CD14-positive monocyte (primary cell): ENCODE results near the gene C1QTNF9. TPM values are rescaled to one million over a fixed set of nuclear protein-coding genes. Genes with fewer than 3 reads are reported as not detected.

ENCODE experiments used
- DNase-seq, 3 donors: peaks; one replicate each; pipeline ENCODE4 v3.0.0-alpha.2; 2011 to 2022
- H2AFZ ChIP-seq: 2 replicates; pipeline ENCODE4 v1.6.0; 2012; ENCODE audit warnings: mild to moderate bottlenecking, low read depth, low read length, inconsistent platforms; ENCODE audit not compliant: insufficient read depth, poor library complexity, severe bottlenecking
- H3K27ac ChIP-seq, 2 donors: 1 replicate in 1 of 2; 2 replicates in 1 of 2; pipeline ENCODE4 v1.5.1; 2012 to 2013; ENCODE audit warnings: low read length in 2 of 2, control low read depth in 1 of 2, inconsistent platforms in 1 of 2, low read depth in 1 of 2, mild to moderate bottlenecking in 1 of 2
- H3K27me3 ChIP-seq, 2 donors: one replicate each; pipeline versions ENCODE4 v1.6.0 to v1.6.1; 2011 to 2013; ENCODE audit warnings: low read length in 2 of 2; ENCODE audit not compliant: control insufficient read depth in 2 of 2, insufficient read depth in 2 of 2
- H3K36me3 ChIP-seq, 2 donors: replicated peaks in 1 of 2; 1 replicate in 1 of 2; 2 replicates in 1 of 2; pipeline versions ENCODE4 v1.5.1 to v1.6.1; 2012 to 2013; ENCODE audit warnings: low read length in 2 of 2, control low read depth in 1 of 2, inconsistent platforms in 1 of 2, mild to moderate bottlenecking in 1 of 2; ENCODE audit not compliant: insufficient read depth in 2 of 2, control insufficient read depth in 1 of 2
- H3K4me1 ChIP-seq, 2 donors: 1 replicate in 1 of 2; 2 replicates in 1 of 2; pipeline versions ENCODE4 v1.5.1 to v1.6.1; 2012 to 2013; ENCODE audit warnings: low read length in 2 of 2, control low read depth in 1 of 2, inconsistent platforms in 1 of 2, mild to moderate bottlenecking in 1 of 2, moderate library complexity in 1 of 2; ENCODE audit not compliant: insufficient read depth in 2 of 2, control insufficient read depth in 1 of 2
- H3K4me2 ChIP-seq: replicated peaks from 2 replicates; pipeline ENCODE3; 2012; ENCODE audit warnings: low read length, moderate library complexity, mild to moderate bottlenecking; ENCODE audit not compliant: poor library complexity, severe bottlenecking; ENCODE audit errors: extremely low read depth
- H3K4me3 ChIP-seq, 3 experiments: fragments of 200-600 bp in 1 of 3; sonication (generic) in 1 of 3; replicated peaks in 1 of 3; 1 replicate in 2 of 3; 2 replicates in 1 of 3; pipeline ENCODE4 v1.5.1; 2011 to 2013; ENCODE audit warnings: low read length in 3 of 3, mild to moderate bottlenecking in 3 of 3, control low read depth in 2 of 3, low read depth in 2 of 3, inconsistent platforms in 1 of 3, moderate library complexity in 1 of 3
- H3K79me2 ChIP-seq: 2 replicates; pipeline ENCODE4 v1.6.0; 2012; ENCODE audit warnings: mild to moderate bottlenecking, control low read depth, inconsistent platforms, low read length, moderate library complexity; ENCODE audit not compliant: insufficient read depth
- H3K9ac ChIP-seq: 2 replicates; pipeline ENCODE4 v1.6.0; 2017; ENCODE audit warnings: low read length, mild to moderate bottlenecking; ENCODE audit not compliant: insufficient read depth, poor library complexity, severe bottlenecking
- H3K9me3 ChIP-seq, 2 donors: replicated peaks in 1 of 2; 1 replicate in 1 of 2; 2 replicates in 1 of 2; pipeline versions ENCODE4 v1.5.1 to v1.6.1; 2012 to 2013; ENCODE audit warnings: low read length in 2 of 2, control low read depth in 1 of 2; ENCODE audit not compliant: control insufficient read depth in 1 of 2, insufficient read depth in 1 of 2
- H4K20me1 ChIP-seq: 2 replicates; pipeline ENCODE4 v1.6.0; 2012; ENCODE audit warnings: mild to moderate bottlenecking, low read length, control low read depth, moderate library complexity; ENCODE audit not compliant: insufficient read depth
- H3K27ac Mint-ChIP-seq, 7 donors: one replicate each; pipeline ENCODE4 v1.8.0; 2020; ENCODE audit warnings: mild to moderate bottlenecking in 7 of 7, mixed read lengths in 7 of 7, moderate library complexity in 6 of 7, inconsistent platforms in 2 of 7
- H3K27me3 Mint-ChIP-seq, 3 donors: one replicate each; pipeline ENCODE4 v1.8.0; 2021 to 2022; ENCODE audit warnings: low read depth in 3 of 3, mild to moderate bottlenecking in 3 of 3, mixed read lengths in 3 of 3, moderate library complexity in 3 of 3, inconsistent platforms in 1 of 3
- H3K36me3 Mint-ChIP-seq, 2 donors: one replicate each; pipeline ENCODE4 v1.8.0; 2020; ENCODE audit warnings: mixed read lengths in 2 of 2, inconsistent platforms in 1 of 2, mild to moderate bottlenecking in 1 of 2
- H3K4me1 Mint-ChIP-seq: one replicate; pipeline ENCODE4 v1.8.0; 2020; ENCODE audit warnings: mild to moderate bottlenecking, mixed read lengths
- H3K4me3 Mint-ChIP-seq, 2 donors: one replicate each; pipeline ENCODE4 v1.8.0; 2020; ENCODE audit warnings: mild to moderate bottlenecking in 2 of 2, mixed read lengths in 2 of 2, moderate library complexity in 1 of 2
- H3K9me3 Mint-ChIP-seq, 7 donors: one replicate each; pipeline ENCODE4 v1.8.0; 2020 to 2022; ENCODE audit warnings: mixed read lengths in 7 of 7, mild to moderate bottlenecking in 6 of 7, moderate library complexity in 6 of 7, inconsistent platforms in 2 of 7
- WGBS: methylation state at CpG from one replicate; pipeline ENCODE4 v1.1.5; 2013; ENCODE audit warnings: missing lambda C conversion rate; ENCODE audit not compliant: insufficient coverage; 5-methylcytosine and 5-hydroxymethylcytosine counted together
- intact Hi-C, 2 donors: fragments of 100-400 bp; cut with micrococcal nuclease; formaldehyde crosslinking; loops; one replicate each; pipeline versions ENCODE4 v1.15.0 to v1.15.1; 2023
- polyA plus RNA-seq, 3 donors: library from polyadenylated mRNA; depleted of rRNA in 1 of 3; unstranded in 2 of 3; stranded (reverse) in 1 of 3; fragments of 300-500 nt in 2 of 3; fragments of >200 nt in 1 of 3; fragmentation: Illumina TruSeq in 2 of 3; gene quantifications; 1 replicate in 2 of 3; 2 replicates in 1 of 3; pipeline ENCODE4 v1.2.3, GENCODE V29; 2012 to 2021
- TF ChIP-seq, protein P1 (sequence below): fragments of 200-600 bp; IDR thresholded peaks from one replicate; pipeline ENCODE4 v1.8.0; 2022; ENCODE audit warnings: antibody characterized with exemption, mild to moderate bottlenecking

Gene C1QTNF9
- polyA plus RNA-seq, 3 donors: not detected

DNA sequence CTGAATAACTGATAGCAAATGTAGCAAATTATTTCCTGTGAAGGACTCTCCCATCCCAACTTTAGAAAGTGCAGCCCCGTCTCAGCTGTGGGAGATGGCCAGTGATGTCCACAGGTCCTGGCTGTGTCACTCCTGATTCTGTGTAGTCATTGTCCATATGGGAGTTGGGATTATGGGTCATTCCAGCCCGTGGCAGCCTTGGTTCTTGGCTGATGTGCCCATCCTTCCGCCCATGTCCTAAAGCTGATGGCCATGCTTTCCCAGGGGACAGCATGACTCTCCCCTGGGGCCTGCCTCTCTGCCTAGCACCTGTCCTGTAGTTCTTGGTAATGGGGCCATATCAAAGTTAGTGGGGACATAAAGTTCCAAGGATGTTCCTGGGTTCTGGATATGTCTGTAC lies 43.9 kb upstream of the C1QTNF9 start:
- Mint-ChIP-seq H3K4me3 (no peak overlapping the region), H3K27me3 (peaks cover 0 to 1% (median 0%) of the 10 kb centered on the region in 3 donors), H3K9me3 (no peaks in the 10 kb centered on the region), H3K4me1 (peaks cover 43% of the 10 kb centered on the region), H3K36me3 (no peaks in the 10 kb centered on the region), H3K27ac (peak overlapping the region in 1 of 7 donors; percentile 4)
- Histone ChIP-seq H3K36me3 (no peaks in the 10 kb centered on the region), H3K4me2 (no peak overlapping the region), H3K9ac (no peak overlapping the region), H3K27me3 (no peaks in the 10 kb centered on the region), H3K79me2 (peaks cover 3% of the 10 kb centered on the region), H3K27ac (no peak overlapping the region), H3K4me3 (no peak overlapping the region), H4K20me1 (no peaks in the 10 kb centered on the region), H3K4me1 (peaks cover 25 to 34% of the 10 kb centered on the region in 2 donors), H2AFZ (peak overlapping the region; percentile 71), H3K9me3 (no peaks in the 10 kb centered on the region)
- DNase-seq: no peak
- 100% methylated on average over 2 of the region's 3 CpGs for WGBS
- TF ChIP-seq, protein P1, sequence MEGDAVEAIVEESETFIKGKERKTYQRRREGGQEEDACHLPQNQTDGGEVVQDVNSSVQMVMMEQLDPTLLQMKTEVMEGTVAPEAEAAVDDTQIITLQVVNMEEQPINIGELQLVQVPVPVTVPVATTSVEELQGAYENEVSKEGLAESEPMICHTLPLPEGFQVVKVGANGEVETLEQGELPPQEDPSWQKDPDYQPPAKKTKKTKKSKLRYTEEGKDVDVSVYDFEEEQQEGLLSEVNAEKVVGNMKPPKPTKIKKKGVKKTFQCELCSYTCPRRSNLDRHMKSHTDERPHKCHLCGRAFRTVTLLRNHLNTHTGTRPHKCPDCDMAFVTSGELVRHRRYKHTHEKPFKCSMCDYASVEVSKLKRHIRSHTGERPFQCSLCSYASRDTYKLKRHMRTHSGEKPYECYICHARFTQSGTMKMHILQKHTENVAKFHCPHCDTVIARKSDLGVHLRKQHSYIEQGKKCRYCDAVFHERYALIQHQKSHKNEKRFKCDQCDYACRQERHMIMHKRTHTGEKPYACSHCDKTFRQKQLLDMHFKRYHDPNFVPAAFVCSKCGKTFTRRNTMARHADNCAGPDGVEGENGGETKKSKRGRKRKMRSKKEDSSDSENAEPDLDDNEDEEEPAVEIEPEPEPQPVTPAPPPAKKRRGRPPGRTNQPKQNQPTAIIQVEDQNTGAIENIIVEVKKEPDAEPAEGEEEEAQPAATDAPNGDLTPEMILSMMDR: no peak
- intact Hi-C loops: no loop called here

- peaks cover 8% of the 10 kb centered on the region for H4K20me1 ChIP-seq
- peaks cover 21% of the 10 kb centered on the region for H3K79me2 ChIP-seq
- Mint-ChIP-seq H3K9me3 (no peaks in the 10 kb centered on the region), H3K36me3 (peaks cover 0 to 3% of the 10 kb centered on the region in 2 donors), H3K27me3 (peaks cover 0 to 4% (median 3%) of the 10 kb centered on the region in 3 donors), H3K27ac (peak overlapping the region; percentile 72 to 95 (median 89)), H3K4me3 (peak overlapping the region; percentile 51 to 87), H3K4me1 (peaks cover 35% of the 10 kb centered on the region)
- H3K4me2 ChIP-seq: peak overlapping the region; percentile 49
- intact Hi-C loops: no loop called here
- H3K27ac ChIP-seq: peak overlapping the region in 1 of 2 donors; percentile 86
- TF ChIP-seq, protein P1: no peak
- peak overlapping the region; percentile 22 to 64 (median 47) for H3K4me3 ChIP-seq
- no peaks in the 10 kb centered on the region for H3K27me3 ChIP-seq
- peak overlapping the region; percentile 82 for H2AFZ ChIP-seq
- no peaks in the 10 kb centered on the region for H3K9me3 ChIP-seq
- H3K9ac ChIP-seq: peak overlapping the region; percentile 46
- 0% methylated on average over 3 of the region's 3 CpGs for WGBS
- H3K4me1 ChIP-seq: peaks cover 29 to 50% of the 10 kb centered on the region in 2 donors
- H3K36me3 ChIP-seq: no peaks in the 10 kb centered on the region
- DNase-seq: peak in 1 of 3 donors; percentile 47
These were observed 42.1 kb upstream of the C1QTNF9 start for GRCh38 chr13:24267274-24267673.
